ENCODE data around the gene CFAP57. TPM values are rescaled to one million over a fixed set of nuclear protein-coding genes. Genes with fewer than 3 reads are reported as not detected.

CFAP57 gene
- total and polyA plus RNA-seq, 2 of the 13 experiments (the other 11 are each of a cell fraction or from before 2014, with no cell fraction given): 0.01 TPM; not detected in 1

GRCh38 chr1:43171312-43171875, 736 bp upstream of the CFAP57 start:
- peaks cover 20% of the 10 kb centered on the region for H3K79me2 ChIP-seq (ENCODE audit: insufficient read depth, low read length)
- H3K36me3 ChIP-seq (replicated peaks in 1 of 2; ENCODE audit: control insufficient read depth in 1 of 2, insufficient read depth in 2 of 2, low read length in 2 of 2): peaks cover 10 to 40% of the 10 kb centered on the region in 2 experiments
- DNase-seq (ENCODE audit: low spot score): no peak
- FAIRE-seq: no peak
- BruUV-seq (replicated peaks): TSS peak; percentile 64
- ChIA-PET POLR2A (interaction anchor here (1.0 to 2.2 kb wide), 5 partner anchors 14 to 479 kb away, joined by 3 to 8 read pairs (median 3); partner anchors contain the start of genes KDM4A and ZNF691), CTCF (ENCODE audit: low intra/inter-chr PET ratio, low total read pairs) (no interaction called here)
- ATAC-seq: peak; percentile 58; the same call in 1 of the 3 replicates
- peak overlapping the region; percentile 49 for H3K27ac ChIP-seq (ENCODE audit: extremely low read length, insufficient read depth, low read length)
- WGBS (ENCODE audit: low lambda C conversion rate): 7% methylated on average over 14 of the region's 17 CpGs
- no peaks in the 10 kb centered on the region for H4K20me1 ChIP-seq (ENCODE audit: insufficient read depth, low read length)
- H3K4me3 ChIP-seq (replicated peaks in 1 of 3; ENCODE audit: insufficient read depth in 1 of 3, low read depth in 2 of 3, low read length in 3 of 3): peak overlapping the region; percentile 79 to 97 (median 87)
- H3K9ac ChIP-seq (ENCODE audit: insufficient read depth, low read depth, low read length): peak overlapping the region; percentile 86
- H3K27me3 ChIP-seq (ENCODE audit: control insufficient read depth in 1 of 2, insufficient read depth in 2 of 2, low read length in 2 of 2): peaks cover 0 to 9% of the 10 kb centered on the region in 2 experiments; a peak in 2 of 5 replicates
- H3K9me3 ChIP-seq (ENCODE audit: low read length): no peaks in the 10 kb centered on the region
- peaks cover 23% of the 10 kb centered on the region for H3K4me1 ChIP-seq (ENCODE audit: insufficient read depth, low read length)
- peak overlapping the region; percentile 92 for H3K4me2 ChIP-seq (ENCODE audit: low read depth, low read length)
- no peak overlapping the region for H2AFZ ChIP-seq (ENCODE audit: low read length)
- intact Hi-C loops (cut with micrococcal nuclease; ENCODE audit: unreplicated experiment) (no loop called here), in situ Hi-C loops (cut with HindIII; ENCODE audit: extremely low pct_ligation_motif_present, low pct_unique_long_range_greater_than_20kb) (no loop called here)
- TF ChIP-seq KDM4B (CRISPR knock-in tag; IDR thresholded peaks at IDR 0.05): 0 out of 2 replicates have a peak, but pooled peaks have one; percentile 4
- TF ChIP-seq ZNF747 (CRISPR knock-in tag; IDR thresholded peaks at IDR 0.05; ENCODE audit: borderline replicate concordance): no peak
- peak; percentile 18 for TF ChIP-seq TEAD3 (CRISPR knock-in tag; optimal IDR thresholded peaks at IDR 0.05; ENCODE audit: borderline replicate concordance)
- TF ChIP-seq HNRNPH1 (optimal IDR thresholded peaks at IDR 0.05; ENCODE audit: low read depth, low read length): no peak
- TF ChIP-seq MTERF4 (CRISPR knock-in tag; IDR thresholded peaks at IDR 0.05): 0 out of 2 replicates have a peak, but pooled peaks have one; percentile 0
- peak; percentile 17; the same call in 1 of the 2 replicates for TF ChIP-seq SP140L (CRISPR knock-in tag; IDR thresholded peaks at IDR 0.05; ENCODE audit: borderline replicate concordance)
- TF ChIP-seq IRF9 (CRISPR knock-in tag; IDR thresholded peaks at IDR 0.05; ENCODE audit: borderline replicate concordance): 0 out of 2 replicates have a peak, but pooled peaks have one; percentile 73
- no peak for TF ChIP-seq MXD3 (CRISPR knock-in tag; IDR thresholded peaks at IDR 0.05)
- TF ChIP-seq ZFP90 (CRISPR knock-in tag; IDR thresholded peaks at IDR 0.05; ENCODE audit: borderline replicate concordance): no peak
- 0 out of 2 replicates have a peak, but pooled peaks have one; percentile 19 for TF ChIP-seq CBFB (CRISPR knock-in tag; IDR thresholded peaks at IDR 0.05)
